Central memory CD8-positive, alpha-beta T cell (primary cell): ENCODE data around the gene CELSR1.

Experiments used
- ATAC-seq: fragments of 150-1000 bp; cut with Tn5 transposase; replicated peaks from 2 replicates; pipeline ENCODE4 v1.10.0; 2022; ENCODE audit warnings: mild to moderate bottlenecking, moderate FRiP score, moderate number of reproducible peaks; ENCODE audit not compliant: poor library complexity, severe bottlenecking; ENCODE audit errors: extremely low read depth
- DNase-seq, 2 donors: peaks; one replicate each; pipeline ENCODE4 v3.0.0; 2021; ENCODE audit warnings: low spot score in 2 of 2
- H3K27ac Mint-ChIP-seq: one replicate; pipeline ENCODE4 v1.8.0; 2022; ENCODE audit warnings: low read depth, mild to moderate bottlenecking, moderate library complexity, mixed read lengths
- H3K27me3 Mint-ChIP-seq: one replicate; pipeline ENCODE4 v1.8.0; 2022; ENCODE audit warnings: mixed read lengths
- H3K36me3 Mint-ChIP-seq: one replicate; pipeline ENCODE4 v1.8.0; 2022; ENCODE audit warnings: mild to moderate bottlenecking, moderate library complexity, mixed read lengths; ENCODE audit not compliant: insufficient read depth
- H3K4me1 Mint-ChIP-seq: one replicate; pipeline ENCODE4 v1.8.0; 2022; ENCODE audit warnings: mixed read lengths
- H3K4me3 Mint-ChIP-seq: one replicate; pipeline ENCODE4 v1.8.0; 2022; ENCODE audit warnings: mild to moderate bottlenecking, moderate library complexity, mixed read lengths
- H3K9me3 Mint-ChIP-seq: one replicate; pipeline ENCODE4 v1.8.0; 2022; ENCODE audit warnings: mixed read lengths

Gene CELSR1

GRCh38 chr22:46390652-46391301 lies 146.6 kb downstream of the CELSR1 start:
- no peaks in the 10 kb centered on the region for H3K36me3 Mint-ChIP-seq
- DNase-seq, result no peak
- peaks cover 6% of the 10 kb centered on the region for H3K4me1 Mint-ChIP-seq
- no peaks in the 10 kb centered on the region for H3K9me3 Mint-ChIP-seq
- ATAC-seq, result no peak
- no peak overlapping the region for H3K27ac Mint-ChIP-seq
- H3K27me3 Mint-ChIP-seq, result peaks cover 10% of the 10 kb centered on the region
- H3K4me3 Mint-ChIP-seq, result no peak overlapping the region

GRCh38 chr22:46390105-46390651 lies 147.2 kb downstream of the CELSR1 start:
- ATAC-seq, result no peak
- H3K4me3 Mint-ChIP-seq, result no peak overlapping the region
- peaks cover 10% of the 10 kb centered on the region for H3K27me3 Mint-ChIP-seq
- no peaks in the 10 kb centered on the region for H3K36me3 Mint-ChIP-seq
- no peak overlapping the region for H3K27ac Mint-ChIP-seq
- peaks cover 6% of the 10 kb centered on the region for H3K4me1 Mint-ChIP-seq
- no peak for DNase-seq
- H3K9me3 Mint-ChIP-seq, result no peaks in the 10 kb centered on the region

GRCh38 chr22:46389081-46389480 lies 148.3 kb downstream of the CELSR1 start:
- no peaks in the 10 kb centered on the region for H3K9me3 Mint-ChIP-seq
- H3K4me1 Mint-ChIP-seq, result peaks cover 6% of the 10 kb centered on the region
- ATAC-seq, result no peak
- DNase-seq, result no peak
- H3K36me3 Mint-ChIP-seq, result no peaks in the 10 kb centered on the region
- no peak overlapping the region for H3K4me3 Mint-ChIP-seq
- H3K27me3 Mint-ChIP-seq, result peaks cover 10% of the 10 kb centered on the region
- no peak overlapping the region for H3K27ac Mint-ChIP-seq

GRCh38 chr22:46388647-46389046 lies 148.8 kb downstream of the CELSR1 start:
- H3K9me3 Mint-ChIP-seq, result no peaks in the 10 kb centered on the region
- no peak for DNase-seq
- peaks cover 10% of the 10 kb centered on the region for H3K27me3 Mint-ChIP-seq
- no peak overlapping the region for H3K4me3 Mint-ChIP-seq
- peaks cover 1% of the 10 kb centered on the region for H3K4me1 Mint-ChIP-seq
- H3K27ac Mint-ChIP-seq, result no peak overlapping the region
- H3K36me3 Mint-ChIP-seq, result no peaks in the 10 kb centered on the region
- ATAC-seq, result no peak

- H3K4me1 Mint-ChIP-seq, result no peaks in the 10 kb centered on the region
- no peak overlapping the region for H3K4me3 Mint-ChIP-seq
- ATAC-seq (no peak), DNase-seq (no peak)
- peaks cover 10% of the 10 kb centered on the region for H3K27me3 Mint-ChIP-seq
- H3K27ac Mint-ChIP-seq, result no peak overlapping the region
- H3K9me3 Mint-ChIP-seq, result no peaks in the 10 kb centered on the region
- H3K36me3 Mint-ChIP-seq, result no peaks in the 10 kb centered on the region
These were observed 149.7 kb downstream of the CELSR1 start for GRCh38 chr22:46387748-46388147.

- Mint-ChIP-seq H3K9me3 (no peaks in the 10 kb centered on the region), H3K27ac (no peak overlapping the region)
These were observed 151.1 kb downstream of the CELSR1 start for GRCh38 chr22:46386312-46386711.

GRCh38 chr22:46382524-46382923 lies 154.9 kb downstream of the CELSR1 start:
- H3K36me3 Mint-ChIP-seq, result no peaks in the 10 kb centered on the region
- DNase-seq, result no peak
- no peaks in the 10 kb centered on the region for H3K27me3 Mint-ChIP-seq
- no peak overlapping the region for H3K4me3 Mint-ChIP-seq
- no peak for ATAC-seq
- H3K27ac Mint-ChIP-seq, result no peak overlapping the region
- no peaks in the 10 kb centered on the region for H3K9me3 Mint-ChIP-seq
- H3K4me1 Mint-ChIP-seq, result no peaks in the 10 kb centered on the region

More at GRCh38 chr22:46386312-46386711, 151.1 kb downstream of the CELSR1 start:
- Mint-ChIP-seq H3K27me3 (peaks cover 7% of the 10 kb centered on the region), H3K4me3 (no peak overlapping the region), H3K4me1 (no peaks in the 10 kb centered on the region), H3K36me3 (no peaks in the 10 kb centered on the region)
- DNase-seq (no peak), ATAC-seq (no peak)

GRCh38 chr22:46381731-46382130 lies 155.7 kb downstream of the CELSR1 start:
- H3K9me3 Mint-ChIP-seq, result no peaks in the 10 kb centered on the region
- H3K4me3 Mint-ChIP-seq, result no peak overlapping the region
- no peak for ATAC-seq
- no peaks in the 10 kb centered on the region for H3K27me3 Mint-ChIP-seq
- no peaks in the 10 kb centered on the region for H3K4me1 Mint-ChIP-seq
- H3K36me3 Mint-ChIP-seq, result no peaks in the 10 kb centered on the region
- no peak overlapping the region for H3K27ac Mint-ChIP-seq
- DNase-seq, result no peak

- Mint-ChIP-seq H3K27ac (no peak overlapping the region), H3K4me3 (no peak overlapping the region), H3K4me1 (no peaks in the 10 kb centered on the region), H3K36me3 (no peaks in the 10 kb centered on the region), H3K27me3 (no peaks in the 10 kb centered on the region), H3K9me3 (no peaks in the 10 kb centered on the region)
- ATAC-seq (no peak), DNase-seq (no peak)
These were observed 156.3 kb downstream of the CELSR1 start for GRCh38 chr22:46381142-46381541.

GRCh38 chr22:46380581-46380980 lies 156.8 kb downstream of the CELSR1 start:
- Mint-ChIP-seq H3K36me3 (no peaks in the 10 kb centered on the region), H3K4me1 (no peaks in the 10 kb centered on the region), H3K9me3 (peaks cover 5% of the 10 kb centered on the region), H3K4me3 (no peak overlapping the region), H3K27ac (no peak overlapping the region), H3K27me3 (no peaks in the 10 kb centered on the region)
- no peak for ATAC-seq
- DNase-seq, result no peak

GRCh38 chr22:46380069-46380468 lies 157.4 kb downstream of the CELSR1 start:
- H3K4me1 Mint-ChIP-seq, result peaks cover 4% of the 10 kb centered on the region
- no peak overlapping the region for H3K4me3 Mint-ChIP-seq
- peaks cover 5% of the 10 kb centered on the region for H3K9me3 Mint-ChIP-seq
- DNase-seq (no peak), ATAC-seq (no peak)
- peak overlapping the region; percentile 59 for H3K27ac Mint-ChIP-seq
- H3K36me3 Mint-ChIP-seq, result no peaks in the 10 kb centered on the region
- no peaks in the 10 kb centered on the region for H3K27me3 Mint-ChIP-seq

- H3K4me3 Mint-ChIP-seq, result no peak overlapping the region
- DNase-seq, result no peak
- no peak overlapping the region for H3K27ac Mint-ChIP-seq
- no peak for ATAC-seq
- no peaks in the 10 kb centered on the region for H3K27me3 Mint-ChIP-seq
- peaks cover 5% of the 10 kb centered on the region for H3K9me3 Mint-ChIP-seq
- H3K4me1 Mint-ChIP-seq, result peaks cover 9% of the 10 kb centered on the region
- no peaks in the 10 kb centered on the region for H3K36me3 Mint-ChIP-seq
These were observed 158.1 kb downstream of the CELSR1 start for GRCh38 chr22:46379066-46379930.
